Measurements from ENCODE around the gene RIPOR2. TPM values are rescaled to one million over a fixed set of nuclear protein-coding genes. Genes with fewer than 3 reads are reported as not detected.

Gene RIPOR2
- total and polyA plus RNA-seq, 10 of the 15 experiments (the other 5 are each of a cell fraction or from before 2014, with no cell fraction given), result 22.2 to 48.2 (median 34.7) TPM

GRCh38 chr6:24854077-24854666 is 81.6 kb downstream of the RIPOR2 start:
- BruUV-seq (replicated peaks), result no TSS peak
- DNase-seq (ENCODE audit: low read depth, low spot score), result no peak
- POLR2A ChIA-PET, result no interaction called here

More at GRCh38 chr6:24854077-24854666, 81.6 kb downstream of the RIPOR2 start:
- Histone ChIP-seq H3K27ac (ENCODE audit: control insufficient read depth, insufficient read depth) (no peak overlapping the region), H4K20me1 (ENCODE audit: control insufficient read depth, insufficient read depth) (no peaks in the 10 kb centered on the region), H3K9me3 (replicated peaks; ENCODE audit: control insufficient read depth, insufficient read depth, low read length) (no peaks in the 10 kb centered on the region), H3K4me1 (ENCODE audit: control insufficient read depth, insufficient read depth, low read length) (peaks cover 24% of the 10 kb centered on the region), H3K4me2 (ENCODE audit: control insufficient read depth, insufficient read depth) (no peak overlapping the region), H3K36me3 (ENCODE audit: control insufficient read depth in 2 of 2, insufficient read depth in 2 of 2, low read length in 1 of 2) (peaks cover 3 to 24% of the 10 kb centered on the region in 2 experiments), H3K9ac (ENCODE audit: control insufficient read depth, insufficient read depth, low read length) (no peak overlapping the region), H3K4me3 (no peak overlapping the region), H3K27me3 (replicated peaks in 1 of 2; ENCODE audit: control insufficient read depth in 2 of 2, insufficient read depth in 2 of 2, low read length in 1 of 2) (no peaks in the 10 kb centered on the region), H3K79me2 (ENCODE audit: control insufficient read depth, insufficient read depth, low read length) (no peaks in the 10 kb centered on the region), H2AFZ (ENCODE audit: control insufficient read depth, low read depth, low read length) (no peak overlapping the region)
- ATAC-seq, result no peak
- FAIRE-seq, result no peak
- intact Hi-C loops (cut with micrococcal nuclease; ENCODE audit: unreplicated experiment) (no loop called here), in situ Hi-C loops (cut with MboI) (no loop called here)
- WGBS (ENCODE audit: insufficient coverage, insufficient replicate concordance, low lambda C conversion rate, missing lambda C conversion rate), result 62% methylated on average over 3 of the region's 3 CpGs
- ChIA-PET CTCF (interaction anchor here (1.3 to 13.6 kb wide), 4 partner anchors 57 to 166 kb away, joined by 6 to 314 read pairs (median 134); no protein-coding TSS in a partner anchor), SMC1A (ENCODE audit: uncharacterized antibody, unreplicated experiment) (interaction anchor here (0.9 to 10.7 kb wide), 4 partner anchors 80 to 163 kb away, joined by 3 to 243 read pairs (median 98); partner anchors contain the start of gene RIPOR2), RAD21 (ENCODE audit: unreplicated experiment) (interaction anchor here (4.5 to 9.3 kb wide), 2 partner anchors 137 to 165 kb away, joined by 92 to 160 read pairs; no protein-coding TSS in a partner anchor)
- TF ChIP-seq PRDM15 (CRISPR knock-in tag; IDR thresholded peaks at IDR 0.05) (no peak), JUND (IDR thresholded peaks at IDR 0.05; ENCODE audit: low read depth, low read length) (no peak), SREBF1 (IDR thresholded peaks at IDR 0.05; ENCODE audit: low read length) (no peak), KLF5 (IDR thresholded peaks at IDR 0.05; ENCODE audit: partially characterized antibody) (no peak), POLR2AphosphoS2 (IDR thresholded peaks at IDR 0.05; ENCODE audit: low read depth, low read length) (no peak), HCFC1 (IDR thresholded peaks at IDR 0.05; ENCODE audit: low read length) (no peak), ELK1 (IDR thresholded peaks at IDR 0.05; ENCODE audit: low read depth, low read length) (no peak), RBBP5 (conservative IDR thresholded peaks at IDR 0.05) (no peak), GABPA (IDR thresholded peaks at IDR 0.05; ENCODE audit: low read depth) (no peak), IRF4 (IDR thresholded peaks at IDR 0.05; ENCODE audit: low read depth, low read length) (no peak), HSF1 (IDR thresholded peaks at IDR 0.05; ENCODE audit: low read depth, low read length) (no peak), FOXM1 (IDR thresholded peaks at IDR 0.05; ENCODE audit: low read depth, low read length) (no peak)
